ENCODE measurements around the gene ARHGAP35. TPM values are rescaled to one million over a fixed set of nuclear protein-coding genes. Genes with fewer than 3 reads are reported as not detected.

The ARHGAP35 gene
- total RNA-seq, 2 donors from 2014 or later, result 22.7 to 30.0 TPM

DNA sequence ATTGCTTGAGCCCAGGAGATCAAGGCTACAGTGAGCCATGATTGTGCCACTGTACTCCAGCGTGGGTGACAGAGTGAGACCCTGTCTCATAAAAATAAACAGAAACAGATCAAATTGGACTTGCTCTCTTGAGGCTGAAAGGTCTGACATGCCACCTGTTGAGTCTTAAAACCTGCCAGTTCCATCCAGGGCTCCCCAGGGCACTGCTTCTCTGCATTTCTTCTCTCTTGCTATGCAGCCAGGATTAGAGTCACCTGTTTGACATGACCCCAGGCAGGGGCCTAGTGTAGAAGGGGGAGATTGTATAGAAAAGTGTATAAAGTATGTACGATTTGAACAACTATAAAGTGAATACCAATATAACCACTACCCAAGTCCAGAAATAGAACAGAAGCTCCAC is 45.4 kb downstream of the ARHGAP35 start:
- Mint-ChIP-seq H3K27me3 (ENCODE audit: low read depth) (no peaks in the 10 kb centered on the region), H3K36me3 (ENCODE audit: insufficient read depth in 2 of 2) (peaks cover 0 to 1% of the 10 kb centered on the region in 2 donors), H3K27ac (no peak overlapping the region), H3K4me1 (ENCODE audit: low read depth) (peaks cover 15% of the 10 kb centered on the region), H3K4me3 (no peak overlapping the region), H3K9me3 (no peaks in the 10 kb centered on the region)
- DNase-seq (no peak), ATAC-seq (replicated peaks in 1 of 2) (no peak)

DNA sequence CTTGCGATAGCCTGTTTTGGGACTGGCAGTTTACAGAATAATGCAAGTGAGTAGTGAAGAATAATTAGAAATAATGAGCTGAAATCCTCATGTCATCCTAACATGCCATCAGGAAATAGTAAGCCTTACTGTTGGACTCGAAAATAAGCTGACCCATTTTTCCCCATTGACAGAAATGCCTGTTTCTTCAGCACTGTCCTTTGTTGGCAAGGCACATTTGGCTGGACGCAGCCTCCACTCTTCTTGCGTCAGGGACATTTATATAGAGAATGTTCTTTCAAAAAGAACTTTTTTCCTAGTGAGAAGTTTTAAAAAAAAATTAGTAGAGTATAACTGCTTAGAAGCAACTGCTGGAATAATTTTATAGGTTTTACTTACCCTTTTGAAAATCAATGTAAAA is 47.1 kb downstream of the ARHGAP35 start:
- no peak overlapping the region for H3K4me3 Mint-ChIP-seq
- H3K27ac Mint-ChIP-seq, result no peak overlapping the region
- ATAC-seq (replicated peaks in 1 of 2), result no peak

DNA sequence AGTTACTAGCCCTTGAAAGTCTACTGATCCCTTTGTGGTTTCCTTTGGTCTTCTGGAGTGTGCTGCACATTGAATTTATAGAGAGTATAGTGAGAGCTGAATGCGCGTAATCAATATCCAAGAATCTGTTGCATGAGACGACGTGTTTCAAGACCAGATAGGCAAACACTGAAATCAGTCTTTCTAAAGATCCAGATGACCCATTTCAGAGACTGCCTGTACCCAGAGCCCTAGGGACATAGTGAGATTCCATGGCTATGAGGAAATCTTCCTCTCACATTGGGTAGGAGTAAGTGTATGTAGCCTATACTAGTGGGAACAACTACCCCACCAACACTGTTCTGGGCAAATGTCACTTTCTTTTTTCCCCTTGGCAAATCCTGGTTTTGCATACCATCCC is 48.6 kb downstream of the ARHGAP35 start:
- Mint-ChIP-seq H3K4me1 (ENCODE audit: low read depth) (peaks cover 29% of the 10 kb centered on the region), H3K4me3 (no peak overlapping the region), H3K27me3 (ENCODE audit: low read depth) (no peaks in the 10 kb centered on the region), H3K36me3 (ENCODE audit: insufficient read depth in 2 of 2) (peaks cover 0 to 1% of the 10 kb centered on the region in 2 donors), H3K27ac (no peak overlapping the region), H3K9me3 (no peaks in the 10 kb centered on the region)
- ATAC-seq (replicated peaks in 1 of 2) (no peak), DNase-seq (no peak)

More for the DNA sequence above, 47.1 kb downstream of the ARHGAP35 start:
- Mint-ChIP-seq H3K4me1 (ENCODE audit: low read depth) (peaks cover 21% of the 10 kb centered on the region), H3K27me3 (ENCODE audit: low read depth) (no peaks in the 10 kb centered on the region), H3K36me3 (ENCODE audit: insufficient read depth in 2 of 2) (peaks cover 0 to 1% of the 10 kb centered on the region in 2 donors), H3K9me3 (no peaks in the 10 kb centered on the region)
- DNase-seq, result no peak

Other genes with a start within 250 kb of the ARHGAP35 start
- 10 to 100 TPM; 32.4 to 47.1 TPM for gene PTGIR, start 235.9 kb upstream of the ARHGAP35 start, total RNA-seq
- gene GNG8, start 224.8 kb upstream of the ARHGAP35 start, total RNA-seq, result 10 to 100 TPM; 24.8 to 29.5 TPM
- 1 to 10 TPM; 3.4 to 7.0 TPM for gene DACT3, start 199.8 kb upstream of the ARHGAP35 start, total RNA-seq
- 10 to 100 TPM; 82.0 to 92.9 TPM for gene PRKD2, start 143.9 kb upstream of the ARHGAP35 start, total RNA-seq
- gene FKRP, start 114.9 kb upstream of the ARHGAP35 start, total RNA-seq, result 10 to 100 TPM; 15.1 to 18.0 TPM
- gene STRN4, start 114.5 kb upstream of the ARHGAP35 start, total RNA-seq, result 10 to 100 TPM; 79.0 to 85.2 TPM
- 100 to 1,000 TPM; 364 to 374 TPM for gene SLC1A5, start 72.4 kb upstream of the ARHGAP35 start, total RNA-seq
- 10 to 100 TPM; 61.7 to 64.3 TPM for gene AP2S1, start 10.2 kb upstream of the ARHGAP35 start, total RNA-seq
- 1 to 10 TPM in 1 of 2 donors, under 1 TPM in 1; 0.55 to 1.1 TPM for gene NPAS1, start 158.8 kb downstream of the ARHGAP35 start, total RNA-seq
- gene TMEM160, start 187.6 kb downstream of the ARHGAP35 start, total RNA-seq, result 10 to 100 TPM; 30.8 TPM

All from activated T-cell treated with anti-CD3 and anti-CD28 coated beads, Interleukin-2, amount 50 U/mL, for 72 hours (primary cell).